HepG2 (cell line): ENCODE results near the gene ADGRL2. TPM values are rescaled to one million over a fixed set of nuclear protein-coding genes. Genes with fewer than 3 reads are reported as not detected.

ENCODE experiments used
- ATAC-seq: fragments of 200-7000 bp; cut with Tn5 transposase; 3 replicates; pipeline ENCODE4 v1.9.1; 2020; ENCODE audit warnings: mild to moderate bottlenecking, moderate library complexity
- BruUV-seq: library from RNA; stranded (reverse); fragments of 400-500 nt; replicated peaks from 2 replicates; lab custom pipeline; 2021; lab: Mats Ljungman, UMichigan
- CTCF ChIA-PET: fragments of 300-600 bp; formaldehyde crosslinking; extraction: SDS; loops from one replicate; lab custom pipeline; 2021; ENCODE audit warnings: low total read pairs, inconsistent platforms, low intra/inter-chr PET ratio; lab: Yijun Ruan, JAX
- POLR2A ChIA-PET: fragments of 350-600 bp; sonication (Branson Sonifier 250); formaldehyde crosslinking; loops from one replicate; lab custom pipeline; 2020; ENCODE audit warnings: antibody characterized with exemption, inconsistent platforms; lab: Yijun Ruan, JAX
- DNase-seq: peaks from one replicate; pipeline ENCODE4 v3.0.0-alpha.2; 2015; ENCODE audit warnings: low spot score
- FAIRE-seq: peaks from 3 replicates; lab custom pipeline; 2011; peaks lifted over from hg19 to GRCh38; lab: Jason Lieb, UNC
- H2AFZ ChIP-seq: one replicate; pipeline ENCODE4 v1.6.1; 2011; ENCODE audit warnings: low read length, inconsistent platforms
- H3K27ac ChIP-seq: fragments of 300-600 bp; 3 replicates; pipeline ENCODE4 v1.8.0; 2011; ENCODE audit warnings: mixed run types, mild to moderate bottlenecking, mixed read lengths, low read length, inconsistent platforms; ENCODE audit not compliant: insufficient read depth; ENCODE audit errors: extremely low read length
- H3K27me3 ChIP-seq, 2 experiments: fragments of 200-600 bp in 1 of 2; 2 replicates in 1 of 2; 3 replicates in 1 of 2; pipeline versions ENCODE4 v1.6.0 to v1.8.0; 2011; ENCODE audit warnings: low read length in 2 of 2, mild to moderate bottlenecking in 2 of 2, moderate library complexity in 2 of 2, inconsistent platforms in 1 of 2; ENCODE audit not compliant: insufficient read depth in 2 of 2, control insufficient read depth in 1 of 2
- H3K36me3 ChIP-seq, 2 experiments: fragments of 200-600 bp in 1 of 2; replicated peaks in 1 of 2; 2 replicates in 1 of 2; 3 replicates in 1 of 2; pipeline versions ENCODE4 v1.5.1 to v1.8.0; 2011; ENCODE audit warnings: low read length in 2 of 2, inconsistent platforms in 1 of 2; ENCODE audit not compliant: insufficient read depth in 2 of 2, control insufficient read depth in 1 of 2
- H3K4me1 ChIP-seq: 2 replicates; pipeline ENCODE4 v1.5.1; 2012; ENCODE audit warnings: low read length, inconsistent platforms; ENCODE audit not compliant: insufficient read depth
- H3K4me2 ChIP-seq: 2 replicates; pipeline ENCODE4 v1.6.0; 2011; ENCODE audit warnings: low read depth, low read length, inconsistent platforms
- H3K4me3 ChIP-seq, 3 experiments: fragments of 200-600 bp in 1 of 3; sonication (generic), shearing (Covaris generic) in 1 of 3; replicated peaks in 1 of 3; 2 replicates each; pipeline ENCODE4 v1.5.1; 2011 to 2016; ENCODE audit warnings: low read length in 3 of 3, inconsistent platforms in 2 of 3, low read depth in 2 of 3, mild to moderate bottlenecking in 2 of 3, control low read depth in 1 of 3, mixed read lengths in 1 of 3; ENCODE audit not compliant: insufficient read depth in 1 of 3
- H3K79me2 ChIP-seq: one replicate; pipeline ENCODE4 v1.6.1; 2011; ENCODE audit warnings: low read length, inconsistent platforms; ENCODE audit not compliant: insufficient read depth
- H3K9ac ChIP-seq: 2 replicates; pipeline ENCODE4 v1.6.0; 2011; ENCODE audit warnings: mild to moderate bottlenecking, low read depth, low read length, inconsistent platforms; ENCODE audit not compliant: insufficient read depth
- H3K9me3 ChIP-seq: 2 replicates; pipeline ENCODE4 v1.5.1; 2012; ENCODE audit warnings: mild to moderate bottlenecking, low read length
- H4K20me1 ChIP-seq: 2 replicates; pipeline ENCODE4 v1.6.0; 2011; ENCODE audit warnings: inconsistent platforms, mild to moderate bottlenecking, low read length, moderate library complexity; ENCODE audit not compliant: insufficient read depth
- FOXA1 ChIP-seq, 2 experiments: fragments of 450-650 bp in 1 of 2; sonication (generic) in 1 of 2; formaldehyde crosslinking in 1 of 2; IDR thresholded peaks; 2 replicates each; pipeline versions ENCODE4 v1.4.0 to v1.6.1; 2016 to 2020; ENCODE audit warnings: missing genetic modification reagents in 1 of 2
- FOXK1 ChIP-seq: sonication (generic); formaldehyde crosslinking; IDR thresholded peaks from 2 replicates; pipeline ENCODE4 v1.4.0; 2020; ENCODE audit warnings: low read depth, missing genetic modification reagents, borderline replicate concordance
- HNRNPUL1 ChIP-seq: fragments of 200-400 bp; formaldehyde crosslinking; IDR thresholded peaks from 2 replicates; pipeline ENCODE4 v1.6.1; 2017; ENCODE audit warnings: low read depth, mild to moderate bottlenecking, low read length, moderate library complexity
- NFATC3 ChIP-seq: sonication (generic); formaldehyde crosslinking; IDR thresholded peaks from 2 replicates; pipeline ENCODE4 v1.5.1; 2020; ENCODE audit warnings: mild to moderate bottlenecking, missing genetic modification reagents
- NFRKB ChIP-seq: fragments of 450-650 bp; IDR thresholded peaks from 2 replicates; pipeline ENCODE4 v1.6.1; 2017
- NONO ChIP-seq, 2 experiments: fragments of 450-650 bp in 1 of 2; sonication (generic) in 1 of 2; formaldehyde crosslinking in 1 of 2; IDR thresholded peaks in 1 of 2; conservative IDR thresholded peaks in 1 of 2; 2 replicates each; pipeline versions ENCODE4 v1.6.1 to v1.8.0; 2017 to 2022; ENCODE audit warnings: mild to moderate bottlenecking in 1 of 2, missing genetic modification reagents in 1 of 2, moderate library complexity in 1 of 2
- SAFB2 ChIP-seq: sonication (generic); formaldehyde crosslinking; IDR thresholded peaks from 2 replicates; pipeline ENCODE4 v1.5.1; 2020; ENCODE audit warnings: missing genetic modification reagents, low read depth, mild to moderate bottlenecking, borderline replicate concordance
- STAG1 ChIP-seq: sonication (generic); formaldehyde crosslinking; IDR thresholded peaks from 2 replicates; pipeline ENCODE4 v1.4.0; 2020; ENCODE audit warnings: missing genetic modification reagents
- THYN1 ChIP-seq: sonication (generic); formaldehyde crosslinking; IDR thresholded peaks from 2 replicates; pipeline ENCODE4 v1.8.1; 2023; ENCODE audit warnings: low read depth, mild to moderate bottlenecking, moderate library complexity, missing genetic modification reagents, borderline replicate concordance
- ZNF383 ChIP-seq: sonication (generic); formaldehyde crosslinking; IDR thresholded peaks from 2 replicates; pipeline ENCODE4 v1.4.0; 2020; ENCODE audit warnings: missing genetic modification reagents, mild to moderate bottlenecking, borderline replicate concordance
- ZNF678 ChIP-seq: sonication (generic); formaldehyde crosslinking; IDR thresholded peaks from 2 replicates; pipeline ENCODE4 v1.4.0; 2020; ENCODE audit warnings: mild to moderate bottlenecking, missing genetic modification reagents
- ZNF766 ChIP-seq: sonication (generic); formaldehyde crosslinking; IDR thresholded peaks from 2 replicates; pipeline ENCODE4 v1.5.0; 2020; ENCODE audit warnings: missing genetic modification reagents, borderline replicate concordance
- WGBS: methylation state at CpG from one replicate; pipeline ENCODE4 v1.1.6; 2017; ENCODE audit warnings: low lambda C conversion rate; 5-methylcytosine and 5-hydroxymethylcytosine counted together
- in situ Hi-C: cut with HindIII; loops from 2 replicates; pipeline ENCODE4 v1.10.0; 2017; ENCODE audit warnings: low pct_unique_long_range_greater_than_20kb; ENCODE audit not compliant: extremely low pct_ligation_motif_present
- intact Hi-C: fragments of 100-400 bp; cut with micrococcal nuclease; formaldehyde crosslinking; loops from one replicate; pipeline ENCODE4 v1.10.0; 2022; ENCODE audit not compliant: unreplicated experiment
- polyA plus RNA-seq, 8 experiments: library from polyadenylated mRNA; depleted of rRNA in 3 of 8; stranded (reverse) in 7 of 8; unstranded in 1 of 8; fragments of >200 nt; fragmentation: Illumina TruSeq in 4 of 8; extraction: Trizol in 4 of 8; gene quantifications; 2 replicates each; pipeline versions ENCODE4 v1.2.1 to v1.2.3, GENCODE V29; 2011 to 2016; ENCODE audit warnings: low read depth in 4 of 8, missing spikeins in 1 of 8, mixed read lengths in 1 of 8; ENCODE audit not compliant: insufficient read depth in 1 of 8
- total RNA-seq, 5 experiments: library from RNA; depleted of rRNA; stranded (reverse); fragments of >200 nt; fragmentation: Illumina TruSeq; extraction: Trizol; gene quantifications; 2 replicates each; pipeline ENCODE4 v1.2.3, GENCODE V29; 2016; ENCODE audit warnings: low read depth in 1 of 5
- TF ChIP-seq, protein P1 (sequence below): sonication (generic); formaldehyde crosslinking; conservative IDR thresholded peaks from 2 replicates; pipeline ENCODE4 v1.8.0; 2022; ENCODE audit warnings: missing genetic modification reagents
- TF ChIP-seq, protein P2 (sequence below): sonication (generic); formaldehyde crosslinking; IDR thresholded peaks from 2 replicates; pipeline ENCODE4 v1.4.0; 2020; ENCODE audit warnings: missing genetic modification reagents, borderline replicate concordance
- TF ChIP-seq, protein P3 (sequence below): sonication (generic); formaldehyde crosslinking; IDR thresholded peaks from 2 replicates; pipeline ENCODE4 v1.5.0; 2020; ENCODE audit warnings: missing genetic modification reagents

ADGRL2 gene
- total and polyA plus RNA-seq, 2 of the 13 experiments (the other 11 are each of a cell fraction or from before 2014, with no cell fraction given) = 15.3 to 31.6 TPM

DNA sequence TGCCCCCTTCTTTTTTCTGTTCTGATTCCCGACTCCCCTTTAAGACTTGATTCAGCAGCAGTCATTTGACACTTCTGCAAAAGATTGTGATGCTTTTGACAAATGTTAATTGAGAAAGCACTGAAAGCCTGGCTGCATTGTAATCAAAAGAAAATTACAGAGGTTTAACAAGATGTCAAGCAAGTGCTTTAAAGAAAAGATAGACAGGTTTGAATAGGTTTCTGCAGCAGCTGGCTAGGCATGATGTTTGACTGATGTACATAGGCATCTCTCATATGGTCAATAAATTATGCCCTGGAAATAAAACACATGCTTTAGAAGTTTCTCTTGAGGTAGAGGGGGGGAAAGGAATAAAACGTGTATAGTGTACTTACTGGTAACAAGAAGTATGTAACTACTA, 147.8 kb downstream of the ADGRL2 start:
- POLR2A ChIA-PET = no interaction called here
- 0 out of 5 replicates have a peak, but pooled peaks cover 0 to 2% of the 10 kb centered on the region in 2 experiments for H3K36me3 ChIP-seq
- no peak for ATAC-seq

DNA sequence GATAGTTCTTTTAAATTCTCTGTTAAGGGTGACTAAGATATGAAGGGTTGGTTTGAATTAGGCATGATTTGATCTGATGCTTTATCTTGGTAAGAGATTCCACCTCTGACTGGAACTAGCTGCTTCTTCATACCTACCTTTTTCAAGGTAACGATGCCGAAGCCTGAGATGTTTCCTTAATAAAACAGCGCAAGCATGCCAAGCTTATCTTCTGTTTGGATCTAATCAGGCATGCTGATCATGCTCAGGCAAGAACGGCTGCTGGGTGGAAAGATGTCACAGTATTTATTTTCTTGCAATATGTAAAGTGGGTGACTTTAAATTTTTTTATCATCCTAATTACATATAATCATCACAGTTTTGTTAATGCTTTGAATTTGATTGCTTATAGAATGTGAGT, 148.7 kb downstream of the ADGRL2 start:
- POLR2A ChIA-PET = no interaction called here
- CTCF ChIA-PET = no interaction called here
- Histone ChIP-seq H3K4me1 (no peaks in the 10 kb centered on the region), H3K27ac (no peak overlapping the region), H4K20me1 (no peaks in the 10 kb centered on the region), H3K9ac (no peak overlapping the region), H3K4me3 (no peak overlapping the region), H3K79me2 (no peaks in the 10 kb centered on the region), H2AFZ (no peak overlapping the region)
- FAIRE-seq = no peak
- intact Hi-C loops = no loop called here
- DNase-seq = no peak
- 65% methylated on average over 4 of the region's 4 CpGs for WGBS
- ATAC-seq = no peak
- TF ChIP-seq, protein P1, sequence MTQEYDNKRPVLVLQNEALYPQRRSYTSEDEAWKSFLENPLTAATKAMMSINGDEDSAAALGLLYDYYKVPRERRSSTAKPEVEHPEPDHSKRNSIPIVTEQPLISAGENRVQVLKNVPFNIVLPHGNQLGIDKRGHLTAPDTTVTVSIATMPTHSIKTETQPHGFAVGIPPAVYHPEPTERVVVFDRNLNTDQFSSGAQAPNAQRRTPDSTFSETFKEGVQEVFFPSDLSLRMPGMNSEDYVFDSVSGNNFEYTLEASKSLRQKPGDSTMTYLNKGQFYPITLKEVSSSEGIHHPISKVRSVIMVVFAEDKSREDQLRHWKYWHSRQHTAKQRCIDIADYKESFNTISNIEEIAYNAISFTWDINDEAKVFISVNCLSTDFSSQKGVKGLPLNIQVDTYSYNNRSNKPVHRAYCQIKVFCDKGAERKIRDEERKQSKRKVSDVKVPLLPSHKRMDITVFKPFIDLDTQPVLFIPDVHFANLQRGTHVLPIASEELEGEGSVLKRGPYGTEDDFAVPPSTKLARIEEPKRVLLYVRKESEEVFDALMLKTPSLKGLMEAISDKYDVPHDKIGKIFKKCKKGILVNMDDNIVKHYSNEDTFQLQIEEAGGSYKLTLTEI (CRISPR knock-in tag) = no peak
- TF ChIP-seq, protein P2, sequence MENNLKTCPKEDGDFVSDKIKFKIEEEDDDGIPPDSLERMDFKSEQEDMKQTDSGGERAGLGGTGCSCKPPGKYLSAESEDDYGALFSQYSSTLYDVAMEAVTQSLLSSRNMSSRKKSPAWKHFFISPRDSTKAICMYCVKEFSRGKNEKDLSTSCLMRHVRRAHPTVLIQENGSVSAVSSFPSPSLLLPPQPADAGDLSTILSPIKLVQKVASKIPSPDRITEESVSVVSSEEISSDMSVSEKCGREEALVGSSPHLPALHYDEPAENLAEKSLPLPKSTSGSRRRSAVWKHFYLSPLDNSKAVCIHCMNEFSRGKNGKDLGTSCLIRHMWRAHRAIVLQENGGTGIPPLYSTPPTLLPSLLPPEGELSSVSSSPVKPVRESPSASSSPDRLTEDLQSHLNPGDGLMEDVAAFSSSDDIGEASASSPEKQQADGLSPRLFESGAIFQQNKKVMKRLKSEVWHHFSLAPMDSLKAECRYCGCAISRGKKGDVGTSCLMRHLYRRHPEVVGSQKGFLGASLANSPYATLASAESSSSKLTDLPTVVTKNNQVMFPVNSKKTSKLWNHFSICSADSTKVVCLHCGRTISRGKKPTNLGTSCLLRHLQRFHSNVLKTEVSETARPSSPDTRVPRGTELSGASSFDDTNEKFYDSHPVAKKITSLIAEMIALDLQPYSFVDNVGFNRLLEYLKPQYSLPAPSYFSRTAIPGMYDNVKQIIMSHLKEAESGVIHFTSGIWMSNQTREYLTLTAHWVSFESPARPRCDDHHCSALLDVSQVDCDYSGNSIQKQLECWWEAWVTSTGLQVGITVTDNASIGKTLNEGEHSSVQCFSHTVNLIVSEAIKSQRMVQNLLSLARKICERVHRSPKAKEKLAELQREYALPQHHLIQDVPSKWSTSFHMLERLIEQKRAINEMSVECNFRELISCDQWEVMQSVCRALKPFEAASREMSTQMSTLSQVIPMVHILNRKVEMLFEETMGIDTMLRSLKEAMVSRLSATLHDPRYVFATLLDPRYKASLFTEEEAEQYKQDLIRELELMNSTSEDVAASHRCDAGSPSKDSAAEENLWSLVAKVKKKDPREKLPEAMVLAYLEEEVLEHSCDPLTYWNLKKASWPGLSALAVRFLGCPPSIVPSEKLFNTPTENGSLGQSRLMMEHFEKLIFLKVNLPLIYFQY = no peak
- TF ChIP-seq FOXA1 (IDR thresholded peaks at IDR 0.05) = no peak
- no peak for TF ChIP-seq FOXA1 (CRISPR knock-in tag; IDR thresholded peaks at IDR 0.05)
- TF ChIP-seq FOXK1 = no peak
- TF ChIP-seq NFATC3 (CRISPR knock-in tag) = no peak
- TF ChIP-seq, all 625 proteins: peak for 0
- Histone ChIP-seq H3K36me3 (0 out of 5 replicates have a peak, but pooled peaks cover 0 to 2% of the 10 kb centered on the region in 2 experiments), H3K9me3 (peaks cover 6% of the 10 kb centered on the region; the same call in 1 of the 2 replicates), H3K4me2 (no peak overlapping the region), H3K27me3 (no peaks in the 10 kb centered on the region)
- in situ Hi-C loops = no loop called here
- no TSS peak for BruUV-seq

More for the DNA sequence above, 147.8 kb downstream of the ADGRL2 start:
- H3K9me3 ChIP-seq = peaks cover 6% of the 10 kb centered on the region; the same call in 1 of the 2 replicates
- H3K9ac ChIP-seq = no peak overlapping the region
- no peak for DNase-seq
- 43% methylated on average over 2 of the region's 2 CpGs for WGBS
- no peaks in the 10 kb centered on the region for H3K27me3 ChIP-seq
- no peak overlapping the region for H3K4me2 ChIP-seq
- no peaks in the 10 kb centered on the region for H4K20me1 ChIP-seq
- H3K4me3 ChIP-seq = no peak overlapping the region
- FAIRE-seq = no peak
- H3K4me1 ChIP-seq = no peaks in the 10 kb centered on the region
- TF ChIP-seq NFRKB = no peak
- TF ChIP-seq STAG1 = no peak
- TF ChIP-seq SAFB2 (CRISPR knock-in tag) = no peak
- TF ChIP-seq, protein P3, sequence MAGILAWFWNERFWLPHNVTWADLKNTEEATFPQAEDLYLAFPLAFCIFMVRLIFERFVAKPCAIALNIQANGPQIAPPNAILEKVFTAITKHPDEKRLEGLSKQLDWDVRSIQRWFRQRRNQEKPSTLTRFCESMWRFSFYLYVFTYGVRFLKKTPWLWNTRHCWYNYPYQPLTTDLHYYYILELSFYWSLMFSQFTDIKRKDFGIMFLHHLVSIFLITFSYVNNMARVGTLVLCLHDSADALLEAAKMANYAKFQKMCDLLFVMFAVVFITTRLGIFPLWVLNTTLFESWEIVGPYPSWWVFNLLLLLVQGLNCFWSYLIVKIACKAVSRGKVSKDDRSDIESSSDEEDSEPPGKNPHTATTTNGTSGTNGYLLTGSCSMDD = no peak
- no peak for TF ChIP-seq HNRNPUL1
- no peak for TF ChIP-seq ZNF766
- TF ChIP-seq NONO (IDR thresholded peaks at IDR 0.05) = no peak
- TF ChIP-seq NONO (CRISPR knock-in tag; conservative IDR thresholded peaks at IDR 0.05) = no peak
- no peak for TF ChIP-seq ZNF383 (CRISPR knock-in tag)
- no peak for TF ChIP-seq THYN1 (CRISPR knock-in tag)
- TF ChIP-seq ZNF678 = no peak
- H3K79me2 ChIP-seq = no peaks in the 10 kb centered on the region
- no TSS peak for BruUV-seq
- no peak overlapping the region for H3K27ac ChIP-seq
- intact Hi-C loops (no loop called here), in situ Hi-C loops (no loop called here)
- no peak overlapping the region for H2AFZ ChIP-seq
- CTCF ChIA-PET = no interaction called here
